Measurements from ENCODE around the gene FAM222B. TPM values are rescaled to one million over a fixed set of nuclear protein-coding genes. Genes with fewer than 3 reads are reported as not detected.
A peak's percentile ranks its signal among the peaks of the same experiment; 100 is the strongest.

Gene FAM222B
- total and polyA plus RNA-seq, 9 of the 15 experiments (the other 6 are each of a cell fraction or from before 2014, with no cell fraction given), result 4.0 to 34.6 (median 7.5) TPM

GRCh38 chr17:28751600-28752366, 90.8 kb downstream of the FAM222B start:
- CTCF ChIA-PET (ENCODE audit: low intra/inter-chr PET ratio), result interaction anchor here (0.7 to 6.8 kb wide), 3 partner anchors 22 to 59 kb away, joined by 3 to 117 read pairs (median 3); partner anchors contain the start of genes NEK8 and TLCD1
- Histone ChIP-seq H3K9me1 (ENCODE audit: control insufficient read depth, insufficient read depth, low read length) (peaks cover 3% of the 10 kb centered on the region), H3K9me3 (replicated peaks; ENCODE audit: control insufficient read depth, insufficient read depth, low read depth, low read length) (no peaks in the 10 kb centered on the region), H3K27ac (ENCODE audit: extremely low read depth, low read depth, low read length) (no peak overlapping the region), H2AFZ (ENCODE audit: low read depth, low read length) (no peak overlapping the region), H3K36me3 (ENCODE audit: control insufficient read depth, insufficient read depth, low read length) (peaks cover 57% of the 10 kb centered on the region), H4K20me1 (replicated peaks; ENCODE audit: control insufficient read depth, insufficient read depth, low read length) (peaks cover 7% of the 10 kb centered on the region; the same call in 1 of the 2 replicates), H3K79me2 (ENCODE audit: control insufficient read depth, insufficient read depth, low read length) (peaks cover 32% of the 10 kb centered on the region), H3K4me1 (replicated peaks in 1 of 2; ENCODE audit: control insufficient read depth in 2 of 2, insufficient read depth in 2 of 2, low read length in 2 of 2) (peaks cover 8 to 22% of the 10 kb centered on the region in 2 experiments; a peak in 4 of 5 replicates), H3K9ac (ENCODE audit: insufficient read depth in 1 of 2, low read depth in 2 of 2, low read length in 2 of 2) (no peak overlapping the region; a peak in 1 of 4 replicates), H3K4me3 (no peak overlapping the region), H3K4me2 (ENCODE audit: insufficient read depth, low read length) (no peak overlapping the region), H3K27me3 (ENCODE audit: control insufficient read depth in 2 of 2, insufficient read depth in 2 of 2, low read length in 2 of 2) (no peaks in the 10 kb centered on the region)
- no peak for ATAC-seq
- BruUV-seq (replicated peaks), result no TSS peak
- WGBS (ENCODE audit: insufficient coverage, low coverage, missing lambda C conversion rate), result 94% methylated on average over 10 of the region's 10 CpGs
- in situ Hi-C loops (cut with MboI), result no loop called here
- FAIRE-seq, result no peak
- intact Hi-C loops (cut with micrococcal nuclease), result no loop called here
- DNase-seq (ENCODE audit: extremely low read depth in 1 of 4, low spot score in 3 of 4), result no peak
- POLR2A ChIA-PET, result interaction anchor here (0.6 to 17.4 kb wide), 20 partner anchors 8 to 187 kb away, joined by 3 to 367 read pairs (median 3); partner anchors contain the start of genes ALDOC, FAM222B, NEK8 and RPL23A
- TF ChIP-seq MITF (IDR thresholded peaks at IDR 0.05) (no peak), SIRT6 (IDR thresholded peaks at IDR 0.05; ENCODE audit: low read depth, low read length) (peak; percentile 45), BRCA1 (IDR thresholded peaks at IDR 0.05) (no peak), BRCA1 (CRISPR knock-in tag; IDR thresholded peaks at IDR 0.05) (no peak), PATZ1 (CRISPR knock-in tag; IDR thresholded peaks at IDR 0.05; ENCODE audit: borderline replicate concordance) (no peak), SMARCE1 (IDR thresholded peaks at IDR 0.05) (no peak), UBTF (IDR thresholded peaks at IDR 0.05; ENCODE audit: borderline replicate concordance in 1 of 2, low read depth in 2 of 2, low read length in 2 of 2) (no peak), HDAC8 (tag; IDR thresholded peaks at IDR 0.05) (no peak), ETV5 (CRISPR knock-in tag; IDR thresholded peaks at IDR 0.05; ENCODE audit: low read depth) (no peak), ZNF436 (CRISPR knock-in tag; IDR thresholded peaks at IDR 0.05) (no peak), VEZF1 (CRISPR knock-in tag; IDR thresholded peaks at IDR 0.05) (no peak), POLR2H (tag; IDR thresholded peaks at IDR 0.05; ENCODE audit: low read depth) (0 out of 2 replicates have a peak, but pooled peaks have one; percentile 18), PTBP1 (IDR thresholded peaks at IDR 0.05; ENCODE audit: low read depth, low read length) (no peak), MCM5 (IDR thresholded peaks at IDR 0.05; ENCODE audit: low read depth) (no peak), BCOR (IDR thresholded peaks at IDR 0.05) (peak; percentile 63)

Data from K562 (cell line).